HG03097 (cell line): Measurements from ENCODE around the gene KCNJ9.
"Not testable (repeated sequence)": the region's sequence is repeated elsewhere in the genome, so short reads cannot be mapped to it uniquely, and the experiment has no call there.

Experiments
- ATAC-seq: cut with Tn5 transposase; IDR thresholded peaks from one replicate; pipeline ENCODE4 v1.9.1; 2021; ENCODE audit not compliant: unreplicated experiment, low FRiP score

Gene KCNJ9

GRCh38 chr1:160081261-160081936, at the start of gene KCNJ9:
Gene KCNJ9 (plus strand): TSS chr1:160081538. CDS start chr1:160084031, 2,493 bp downstream.
- no peak for ATAC-seq

GRCh38 chr1:160032165-160032820, 49.0 kb upstream of the KCNJ9 start:
- ATAC-seq, result peak; percentile 12

GRCh38 chr1:160040476-160040875, 40.9 kb upstream of the KCNJ9 start:
- no peak for ATAC-seq

- no peak for ATAC-seq
These were observed 37.8 kb upstream of the KCNJ9 start for GRCh38 chr1:160043543-160043942.

- no peak for ATAC-seq
These were observed 35.7 kb upstream of the KCNJ9 start for GRCh38 chr1:160045653-160046052.

- ATAC-seq, result no peak
These were observed 34.7 kb upstream of the KCNJ9 start for GRCh38 chr1:160046494-160047110.

GRCh38 chr1:160047111-160047991, 34.0 kb upstream of the KCNJ9 start:
- no peak for ATAC-seq

GRCh38 chr1:160048335-160048734, 33.0 kb upstream of the KCNJ9 start:
- no peak for ATAC-seq

- ATAC-seq, result no peak
These were observed 32.2 kb upstream of the KCNJ9 start for GRCh38 chr1:160049101-160049500.

- not testable (repeated sequence) for ATAC-seq
These were observed 31.2 kb upstream of the KCNJ9 start for GRCh38 chr1:160050182-160050581.

GRCh38 chr1:160050619-160051018, 30.7 kb upstream of the KCNJ9 start:
- no peak for ATAC-seq

- ATAC-seq, result no peak
These were observed 28.4 kb upstream of the KCNJ9 start for GRCh38 chr1:160052936-160053335.

GRCh38 chr1:160053548-160054365, 27.6 kb upstream of the KCNJ9 start:
- no peak for ATAC-seq

- ATAC-seq, result no peak
These were observed 24.6 kb upstream of the KCNJ9 start for GRCh38 chr1:160056648-160057169.

GRCh38 chr1:160058087-160058486, 23.3 kb upstream of the KCNJ9 start:
- no peak for ATAC-seq

- ATAC-seq, result no peak
These were observed 19.7 kb upstream of the KCNJ9 start for GRCh38 chr1:160061369-160062229.

- ATAC-seq, result no peak
These were observed 19.2 kb upstream of the KCNJ9 start for GRCh38 chr1:160062230-160062532.

- no peak for ATAC-seq
These were observed 18.2 kb upstream of the KCNJ9 start for GRCh38 chr1:160063176-160063575.

- no peak for ATAC-seq
These were observed 17.2 kb upstream of the KCNJ9 start for GRCh38 chr1:160064164-160064563.
